Left ventricle myocardium superior (tissue), 1 donor: ENCODE measurements around the gene KIF4B. TPM values are rescaled to one million over a fixed set of nuclear protein-coding genes. Genes with fewer than 3 reads are reported as not detected.
"Not testable (repeated sequence)": the region's sequence is repeated elsewhere in the genome, so short reads cannot be mapped to it uniquely, and the experiment has no call there.

Source experiments
- ATAC-seq: fragments of 200-7000 bp; cut with Tn5 transposase; one replicate; pipeline ENCODE4 v1.9.1; 2020; ENCODE audit warnings: mild to moderate bottlenecking, moderate library complexity
- DNase-seq: peaks from one replicate; pipeline ENCODE4 v3.0.0-alpha.2; 2020
- intact Hi-C: fragments of 100-400 bp; cut with micrococcal nuclease; formaldehyde crosslinking; loops from one replicate; pipeline ENCODE4 v1.11.0; 2022
- long read RNA-seq: library from polyadenylated mRNA; unstranded; transcript quantifications from one replicate; pipeline ENCODE4 v2.0.0, GENCODE V29; 2021
- total RNA-seq: library from RNA; stranded (reverse); fragmentation: NEBNext Ultra II Directional; extraction: Animal tissue kit (Norgen Biotek cat#: 25700); gene quantifications from one replicate; pipeline ENCODE4 v1.2.1, GENCODE V29; 2021
- donor health status: DM: no; HTN: yes; CAD: no; lungs with severe emphysema.

Gene KIF4B
- 0.05 TPM for total RNA-seq
- long read RNA-seq = 0 reads

DNA sequence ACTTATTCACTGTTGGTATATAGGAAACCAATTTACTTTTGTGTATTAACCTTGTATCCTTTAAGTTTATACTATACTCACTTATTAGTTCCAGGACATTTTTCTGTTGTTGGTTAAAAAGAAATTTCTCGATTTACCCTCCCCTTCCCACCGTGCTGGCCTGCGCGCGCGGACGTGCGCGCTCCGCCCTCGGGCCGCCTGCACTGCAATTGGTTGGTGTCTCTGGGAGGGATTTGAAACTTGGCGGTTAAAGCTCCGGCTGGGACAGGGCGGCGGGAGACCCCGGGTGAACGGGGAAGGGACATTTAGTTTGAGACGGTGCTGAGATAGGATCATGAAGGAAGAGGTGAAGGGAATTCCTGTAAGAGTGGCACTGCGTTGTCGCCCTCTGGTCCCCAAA is at the start of gene KIF4B:
Gene KIF4B, plus strand, starts transcription at position 230 of the 400 bp plus-strand sequence. Its CDS starts 105 bp downstream, at position 335.
- ATAC-seq = no peak
- no peak for DNase-seq
- intact Hi-C loops = no loop called here

- ATAC-seq (peak; percentile 18), DNase-seq (no peak)
- intact Hi-C loops = loop anchor here (10.0 kb wide), 1 partner anchor 649 kb away; no protein-coding TSS in a partner anchor
Observed at GRCh38 chr5:154966081-154966841, 47.3 kb upstream of the KIF4B start.

DNA sequence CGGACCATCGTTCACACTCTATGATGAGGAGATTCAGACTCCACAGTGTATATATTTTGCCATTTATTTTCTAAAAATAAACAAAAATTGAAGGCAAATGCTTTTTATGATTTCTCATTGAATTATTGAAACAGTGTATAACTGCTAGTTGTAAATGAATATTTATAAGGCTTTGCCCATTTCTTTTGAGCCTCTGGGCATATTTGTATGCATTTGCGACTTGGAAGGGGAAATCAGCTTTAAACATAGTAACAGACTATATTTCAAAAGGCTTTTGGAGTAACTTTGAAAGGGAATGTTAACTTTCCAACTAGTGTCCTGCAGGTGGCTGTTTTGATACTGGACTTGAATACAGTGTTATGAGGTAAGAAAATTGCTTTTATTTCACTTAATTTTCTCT is 46.7 kb upstream of the KIF4B start:
- intact Hi-C loops = loop anchor here (10.0 kb wide), 1 partner anchor 648 kb away; no protein-coding TSS in a partner anchor

DNA sequence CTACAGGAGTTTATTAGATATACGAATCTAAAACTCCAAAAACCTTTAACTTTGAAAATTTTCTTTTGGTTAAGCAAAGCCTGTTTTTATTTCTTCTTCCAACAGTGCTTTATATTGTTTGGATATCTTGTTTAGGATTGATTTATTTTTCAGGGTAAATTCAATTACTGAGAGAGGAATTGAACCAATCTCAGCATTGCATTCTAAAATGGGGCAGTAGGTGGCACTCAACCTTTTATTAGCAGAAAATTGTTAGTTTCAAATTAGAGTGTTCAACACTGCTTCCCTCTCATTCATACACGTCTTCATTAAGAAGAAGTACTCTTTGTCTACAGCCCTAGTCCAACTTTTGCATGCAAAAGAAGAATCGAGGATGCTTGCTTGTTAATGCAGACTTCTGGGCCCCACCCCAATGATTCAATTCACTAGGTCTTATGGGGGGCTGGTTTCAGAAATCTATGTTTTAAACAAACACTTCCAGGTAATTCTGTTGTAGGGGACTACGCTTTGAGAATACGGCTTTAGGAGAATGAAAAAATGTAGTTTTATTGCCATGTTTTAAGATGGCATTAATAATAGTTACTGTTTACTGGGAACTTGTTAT is 46.0 kb upstream of the KIF4B start:
- ATAC-seq = peak; percentile 25
- intact Hi-C loops = loop anchor here (10.0 kb wide), 1 partner anchor 647 kb away; no protein-coding TSS in a partner anchor
- no peak for DNase-seq

More for the DNA sequence above, 46.7 kb upstream of the KIF4B start:
- DNase-seq (no peak), ATAC-seq (no peak)

DNA sequence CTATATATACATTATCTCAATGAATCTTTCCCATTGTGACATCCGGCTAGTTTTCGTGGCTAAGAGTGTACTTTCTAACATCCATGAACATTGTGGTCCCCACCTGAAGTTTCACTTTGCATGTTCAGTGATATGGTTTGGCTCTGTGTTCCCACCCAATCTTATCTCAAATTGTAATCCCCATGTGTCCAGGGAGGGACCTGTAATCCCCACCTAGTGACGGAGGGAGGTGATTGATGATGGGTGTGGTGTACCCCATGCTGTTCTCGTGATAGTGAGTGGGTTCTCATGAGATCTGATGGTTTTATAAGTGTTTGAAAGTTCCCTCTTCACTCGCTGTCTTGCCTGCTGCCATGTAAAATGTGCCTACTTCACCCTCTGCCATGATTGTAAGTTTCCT is 44.6 kb upstream of the KIF4B start:
- DNase-seq = no peak
- no peak for ATAC-seq
- intact Hi-C loops = loop anchor here (10.0 kb wide), 1 partner anchor 646 kb away; no protein-coding TSS in a partner anchor

DNA sequence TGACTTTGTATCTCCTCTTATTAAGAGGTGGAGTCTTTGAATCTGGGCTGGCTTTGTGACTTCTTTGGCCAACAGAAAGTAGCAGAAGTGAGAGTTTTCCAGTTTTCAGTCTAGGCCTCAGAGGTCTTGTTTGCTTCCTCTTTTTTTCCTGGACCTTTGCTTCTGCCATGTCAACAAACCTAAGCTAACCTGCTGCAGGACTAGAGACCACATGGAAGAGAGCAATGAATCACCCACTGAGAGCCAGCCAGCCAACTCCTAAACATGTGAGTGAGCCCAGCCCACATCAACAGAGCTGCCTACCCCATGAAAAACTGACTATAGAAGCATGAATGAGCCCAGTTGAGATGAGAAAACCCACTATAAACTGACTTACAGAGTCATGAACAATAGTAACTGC is 42.8 kb upstream of the KIF4B start:
- DNase-seq (no peak), ATAC-seq (no peak)
- intact Hi-C loops = loop anchor here (10.0 kb wide), 1 partner anchor 164 kb away; no protein-coding TSS in a partner anchor

GRCh38 chr5:154971501-154971900 is 42.1 kb upstream of the KIF4B start:
- no peak for ATAC-seq
- no peak for DNase-seq
- intact Hi-C loops = loop anchor here (10.0 kb wide), 1 partner anchor 163 kb away; no protein-coding TSS in a partner anchor

- intact Hi-C loops = loop anchor here (10.0 kb wide), 1 partner anchor 162 kb away; no protein-coding TSS in a partner anchor
- DNase-seq = peak; percentile 39
- peak; percentile 79 for ATAC-seq
Observed at GRCh38 chr5:154972476-154973080, 41.0 kb upstream of the KIF4B start.

DNA sequence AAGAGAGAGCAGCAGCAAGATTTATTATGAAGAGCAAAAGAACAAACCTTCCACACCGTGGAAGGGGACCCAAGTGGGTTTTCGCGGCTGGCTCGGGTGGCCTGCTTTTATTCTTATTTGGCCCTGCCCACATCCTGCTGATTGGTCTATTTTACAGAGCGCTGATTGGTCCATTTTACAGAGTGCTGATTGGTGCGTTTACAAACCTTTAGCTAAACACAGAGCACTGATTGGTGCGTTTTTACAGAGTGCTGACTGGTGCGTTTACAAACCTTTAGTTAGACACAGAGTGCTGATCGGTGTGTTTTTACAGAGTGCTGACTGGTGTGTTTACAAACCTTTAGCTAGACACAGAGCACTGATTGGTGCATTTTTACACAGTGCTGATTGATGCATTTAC is 37.5 kb upstream of the KIF4B start:
- DNase-seq, ATAC-seq: not testable (repeated sequence)
- intact Hi-C loops = loop anchor here (10.0 kb wide), 1 partner anchor 159 kb away; no protein-coding TSS in a partner anchor

DNA sequence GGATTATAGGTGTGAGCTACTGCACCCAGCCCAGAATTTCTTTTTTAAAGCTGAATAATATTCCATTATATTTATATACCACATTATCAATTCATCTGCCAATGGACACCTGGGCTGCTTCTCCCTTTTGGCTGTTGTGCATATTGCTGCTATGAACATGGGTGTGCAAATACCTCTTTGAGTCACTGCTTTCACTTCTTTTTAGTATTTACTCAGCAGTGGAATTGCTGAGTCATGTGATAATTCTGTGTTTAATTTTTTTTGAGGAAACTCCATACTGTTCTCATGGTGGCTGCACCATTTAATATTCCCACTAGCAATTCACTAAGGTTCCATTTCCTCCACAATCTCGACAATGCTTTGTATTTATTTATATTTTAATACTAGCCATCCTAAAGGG is 36.1 kb upstream of the KIF4B start:
- ATAC-seq = no peak
- DNase-seq = no peak
- intact Hi-C loops = loop anchor here (10.0 kb wide), 1 partner anchor 157 kb away; no protein-coding TSS in a partner anchor

DNA sequence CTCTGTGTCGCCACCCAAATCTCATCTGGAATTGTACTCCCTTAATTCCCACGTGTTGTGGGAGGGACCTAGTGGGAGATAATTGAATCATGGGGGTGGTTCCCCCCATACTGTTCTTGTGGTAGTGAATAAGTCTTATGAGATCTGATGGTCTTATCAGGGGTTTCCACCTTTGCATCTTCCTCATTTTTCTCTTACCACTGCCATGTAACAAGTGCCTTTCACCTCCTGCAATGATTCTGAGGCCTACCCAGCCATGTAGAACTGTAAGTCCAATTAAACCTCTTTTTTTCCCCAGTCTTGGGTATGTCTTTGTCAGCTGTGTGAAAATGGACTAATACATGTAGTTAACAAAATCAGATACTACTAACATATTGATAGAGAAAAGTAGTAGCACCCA is 35.3 kb upstream of the KIF4B start:
- DNase-seq, ATAC-seq: not testable (repeated sequence)
- intact Hi-C loops = loop anchor here (10.0 kb wide), 1 partner anchor 157 kb away; no protein-coding TSS in a partner anchor

GRCh38 chr5:154984946-154985516 is 28.5 kb upstream of the KIF4B start:
- intact Hi-C loops = no loop called here
- DNase-seq (no peak), ATAC-seq (no peak)

- DNase-seq = no peak
- ATAC-seq = no peak
- intact Hi-C loops = no loop called here
Observed at GRCh38 chr5:154986151-154986550, 27.4 kb upstream of the KIF4B start.

DNA sequence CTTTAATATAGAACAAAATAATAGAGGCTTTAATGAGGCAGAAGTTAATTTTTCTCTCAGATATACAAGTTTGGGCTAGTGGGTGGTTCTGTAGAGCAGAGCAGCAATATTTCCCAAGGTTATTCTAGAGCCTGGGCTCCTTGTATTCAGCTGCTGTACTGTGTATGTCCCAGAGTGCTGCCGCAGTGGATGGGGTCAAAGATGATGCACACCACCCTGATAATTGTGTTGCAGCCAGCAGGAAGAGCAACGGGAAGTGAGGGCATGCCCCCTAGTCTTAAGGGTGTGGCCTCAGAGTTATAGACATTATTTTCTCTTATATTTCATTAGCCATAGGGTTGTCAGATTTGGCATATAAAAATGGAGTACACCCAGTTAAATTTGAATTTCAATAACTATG is 23.9 kb upstream of the KIF4B start:
- no peak for DNase-seq
- ATAC-seq = no peak
- intact Hi-C loops = no loop called here

DNA sequence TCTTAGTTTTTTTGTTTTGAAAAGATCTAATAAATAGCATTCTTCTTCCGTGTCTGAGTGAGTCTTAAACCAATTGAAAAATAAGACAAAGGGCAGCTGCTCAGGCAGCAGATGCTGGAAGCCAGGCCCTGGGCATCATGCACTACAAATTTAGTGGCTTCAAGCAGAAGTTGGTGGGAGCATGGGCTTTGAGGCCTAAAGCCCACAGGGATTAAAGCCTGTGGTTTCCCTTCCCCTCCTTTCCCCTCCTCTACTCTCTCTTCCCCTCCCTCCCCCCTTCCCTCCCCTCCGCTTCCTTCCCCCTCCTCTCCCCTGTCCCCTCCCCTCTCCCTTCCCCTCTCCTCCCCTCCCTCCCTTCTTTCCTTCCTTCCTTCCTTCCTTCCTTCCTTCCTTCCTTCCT is 20.1 kb upstream of the KIF4B start:
- no peak for DNase-seq
- intact Hi-C loops = no loop called here

DNA sequence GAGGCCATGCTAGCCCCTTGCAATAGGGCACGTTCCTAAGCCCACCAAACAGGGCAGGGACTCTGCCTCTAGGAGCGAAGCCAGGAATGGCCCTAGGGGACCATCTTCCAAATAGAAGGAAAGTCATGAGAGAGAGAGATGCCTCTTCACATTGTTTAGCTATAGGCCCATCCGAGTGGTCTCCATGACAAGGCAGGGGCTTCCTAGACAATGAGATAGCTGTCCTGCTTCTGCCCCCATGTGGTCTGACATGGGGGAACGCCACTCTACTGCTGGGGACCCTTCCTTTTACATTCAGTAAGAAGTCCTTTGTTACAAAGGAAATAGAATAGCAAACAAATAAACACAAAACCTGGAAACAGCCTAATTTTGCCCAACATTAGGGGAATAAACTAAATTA is 17.9 kb upstream of the KIF4B start:
- intact Hi-C loops = no loop called here
- no peak for DNase-seq
- no peak for ATAC-seq

More for the DNA sequence above, 20.1 kb upstream of the KIF4B start:
- no peak for ATAC-seq

GRCh38 chr5:154997746-154998145 is 15.8 kb upstream of the KIF4B start:
- intact Hi-C loops = no loop called here
- DNase-seq (no peak), ATAC-seq (no peak)

GRCh38 chr5:154999865-155000264 is 13.7 kb upstream of the KIF4B start:
- intact Hi-C loops = no loop called here
- ATAC-seq = no peak

GRCh38 chr5:155001523-155001922 is 12.0 kb upstream of the KIF4B start:
- intact Hi-C loops = no loop called here
- no peak for DNase-seq
- no peak for ATAC-seq

More at GRCh38 chr5:154999865-155000264, 13.7 kb upstream of the KIF4B start:
- DNase-seq = no peak
